ENCODE results near the gene UGT2A2.

The UGT2A2 gene

DNA sequence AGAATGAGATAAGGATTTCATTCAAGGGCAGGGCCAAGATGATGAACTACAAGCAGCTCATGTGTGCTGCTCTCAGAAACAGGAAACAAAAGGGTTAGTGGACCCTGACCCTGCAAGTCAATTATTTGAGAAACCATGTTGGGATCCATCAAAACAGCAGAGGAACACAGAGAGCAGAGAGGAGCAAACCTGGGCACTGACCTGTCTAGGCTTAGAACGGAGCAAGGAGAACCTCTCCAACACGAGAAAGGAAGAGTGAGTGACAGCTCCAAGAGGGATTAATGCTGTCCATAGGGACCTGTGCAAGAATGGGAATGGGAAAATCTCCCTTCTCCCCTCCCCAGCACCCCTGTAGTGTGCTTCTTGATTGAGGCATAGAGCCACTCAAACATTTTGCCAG lies 89.8 kb downstream of the UGT2A2 start:
- Histone ChIP-seq H2AFZ (ENCODE audit: low read length) (no peak overlapping the region), H3K79me2 (ENCODE audit: insufficient read depth, low read length) (no peaks in the 10 kb centered on the region), H3K4me2 (ENCODE audit: low read length) (no peak overlapping the region), H3K9me3 (ENCODE audit: low read length) (no peaks in the 10 kb centered on the region), H3K9ac (ENCODE audit: low read length) (no peak overlapping the region), H3K36me3 (ENCODE audit: insufficient read depth, low read length) (no peaks in the 10 kb centered on the region), H3K4me1 (ENCODE audit: insufficient read depth, low read length, severe bottlenecking) (no peaks in the 10 kb centered on the region), H3K27me3 (ENCODE audit: insufficient read depth, low read length) (no peaks in the 10 kb centered on the region), H3K9me2 (ENCODE audit: low read depth, low read length) (no peaks in the 10 kb centered on the region), H3K4me3 (ENCODE audit: low read depth, low read length, poor library complexity, severe bottlenecking) (no peak overlapping the region), H4K20me1 (ENCODE audit: insufficient read depth, low read length) (no peaks in the 10 kb centered on the region), H3K27ac (ENCODE audit: low read depth, low read length, poor library complexity, severe bottlenecking) (no peak overlapping the region), H3F3A (ENCODE audit: insufficient read depth, low read length) (no peaks in the 10 kb centered on the region)
- no peak for TF ChIP-seq EZH2 (IDR thresholded peaks at IDR 0.05; ENCODE audit: borderline replicate concordance, low read length)
- TF ChIP-seq, protein P1, sequence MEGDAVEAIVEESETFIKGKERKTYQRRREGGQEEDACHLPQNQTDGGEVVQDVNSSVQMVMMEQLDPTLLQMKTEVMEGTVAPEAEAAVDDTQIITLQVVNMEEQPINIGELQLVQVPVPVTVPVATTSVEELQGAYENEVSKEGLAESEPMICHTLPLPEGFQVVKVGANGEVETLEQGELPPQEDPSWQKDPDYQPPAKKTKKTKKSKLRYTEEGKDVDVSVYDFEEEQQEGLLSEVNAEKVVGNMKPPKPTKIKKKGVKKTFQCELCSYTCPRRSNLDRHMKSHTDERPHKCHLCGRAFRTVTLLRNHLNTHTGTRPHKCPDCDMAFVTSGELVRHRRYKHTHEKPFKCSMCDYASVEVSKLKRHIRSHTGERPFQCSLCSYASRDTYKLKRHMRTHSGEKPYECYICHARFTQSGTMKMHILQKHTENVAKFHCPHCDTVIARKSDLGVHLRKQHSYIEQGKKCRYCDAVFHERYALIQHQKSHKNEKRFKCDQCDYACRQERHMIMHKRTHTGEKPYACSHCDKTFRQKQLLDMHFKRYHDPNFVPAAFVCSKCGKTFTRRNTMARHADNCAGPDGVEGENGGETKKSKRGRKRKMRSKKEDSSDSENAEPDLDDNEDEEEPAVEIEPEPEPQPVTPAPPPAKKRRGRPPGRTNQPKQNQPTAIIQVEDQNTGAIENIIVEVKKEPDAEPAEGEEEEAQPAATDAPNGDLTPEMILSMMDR (IDR thresholded peaks at IDR 0.05; ENCODE audit: low read length): no peak

DNA sequence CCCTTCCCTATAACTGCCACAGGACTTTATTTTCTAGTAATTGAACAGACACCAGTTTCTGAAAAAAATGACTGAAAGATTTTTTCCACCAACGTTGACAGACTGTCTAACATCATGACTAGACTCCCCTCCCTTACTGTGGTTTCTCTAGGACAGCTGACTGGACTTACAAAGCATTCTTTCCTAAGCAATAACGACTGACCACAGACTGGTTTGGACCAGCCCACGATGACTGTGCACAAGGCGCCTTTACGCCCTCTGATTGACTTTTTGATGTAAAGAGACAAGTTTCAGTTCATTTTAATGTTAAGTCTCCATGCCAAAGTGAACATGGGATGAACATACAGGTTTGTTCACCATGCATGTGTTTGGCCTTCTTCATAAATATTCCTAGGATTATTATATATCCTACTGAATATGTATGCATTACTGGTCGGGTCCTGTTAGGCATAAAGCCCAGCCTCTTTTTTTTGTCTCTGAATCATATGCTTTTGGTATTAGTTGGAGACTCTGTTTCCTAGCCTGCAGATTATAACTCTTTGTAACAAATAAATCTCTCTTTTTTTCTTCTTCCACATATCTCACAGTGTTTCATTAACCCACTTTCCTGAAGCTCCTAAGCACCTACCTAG lies 93.2 kb downstream of the UGT2A2 start:
- Histone ChIP-seq H3K9me3 (ENCODE audit: low read length) (no peaks in the 10 kb centered on the region), H3K9me2 (ENCODE audit: low read depth, low read length) (no peaks in the 10 kb centered on the region), H3K36me3 (ENCODE audit: insufficient read depth, low read length) (no peaks in the 10 kb centered on the region), H3K4me3 (ENCODE audit: low read depth, low read length, poor library complexity, severe bottlenecking) (no peak overlapping the region), H3F3A (ENCODE audit: insufficient read depth, low read length) (no peaks in the 10 kb centered on the region), H3K27ac (ENCODE audit: low read depth, low read length, poor library complexity, severe bottlenecking) (no peak overlapping the region), H3K4me1 (ENCODE audit: insufficient read depth, low read length, severe bottlenecking) (no peaks in the 10 kb centered on the region), H2AFZ (ENCODE audit: low read length) (no peak overlapping the region), H3K4me2 (ENCODE audit: low read length) (no peak overlapping the region), H3K9ac (ENCODE audit: low read length) (no peak overlapping the region), H4K20me1 (ENCODE audit: insufficient read depth, low read length) (no peaks in the 10 kb centered on the region), H3K79me2 (ENCODE audit: insufficient read depth, low read length) (no peaks in the 10 kb centered on the region), H3K27me3 (ENCODE audit: insufficient read depth, low read length) (no peaks in the 10 kb centered on the region)
- TF ChIP-seq EZH2 (IDR thresholded peaks at IDR 0.05; ENCODE audit: borderline replicate concordance, low read length): no peak
- TF ChIP-seq, protein P1 (IDR thresholded peaks at IDR 0.05; ENCODE audit: low read length): no peak

Data from OCI-LY1 (cell line).